Embryonic facial prominence (tissue), 1 donor: ENCODE results near the gene NMT1.

Experiments
- DNase-seq: peaks from one replicate; pipeline ENCODE4 v3.0.0-alpha.2; 2016; ENCODE audit errors: extremely low spot score

The NMT1 gene

DNA sequence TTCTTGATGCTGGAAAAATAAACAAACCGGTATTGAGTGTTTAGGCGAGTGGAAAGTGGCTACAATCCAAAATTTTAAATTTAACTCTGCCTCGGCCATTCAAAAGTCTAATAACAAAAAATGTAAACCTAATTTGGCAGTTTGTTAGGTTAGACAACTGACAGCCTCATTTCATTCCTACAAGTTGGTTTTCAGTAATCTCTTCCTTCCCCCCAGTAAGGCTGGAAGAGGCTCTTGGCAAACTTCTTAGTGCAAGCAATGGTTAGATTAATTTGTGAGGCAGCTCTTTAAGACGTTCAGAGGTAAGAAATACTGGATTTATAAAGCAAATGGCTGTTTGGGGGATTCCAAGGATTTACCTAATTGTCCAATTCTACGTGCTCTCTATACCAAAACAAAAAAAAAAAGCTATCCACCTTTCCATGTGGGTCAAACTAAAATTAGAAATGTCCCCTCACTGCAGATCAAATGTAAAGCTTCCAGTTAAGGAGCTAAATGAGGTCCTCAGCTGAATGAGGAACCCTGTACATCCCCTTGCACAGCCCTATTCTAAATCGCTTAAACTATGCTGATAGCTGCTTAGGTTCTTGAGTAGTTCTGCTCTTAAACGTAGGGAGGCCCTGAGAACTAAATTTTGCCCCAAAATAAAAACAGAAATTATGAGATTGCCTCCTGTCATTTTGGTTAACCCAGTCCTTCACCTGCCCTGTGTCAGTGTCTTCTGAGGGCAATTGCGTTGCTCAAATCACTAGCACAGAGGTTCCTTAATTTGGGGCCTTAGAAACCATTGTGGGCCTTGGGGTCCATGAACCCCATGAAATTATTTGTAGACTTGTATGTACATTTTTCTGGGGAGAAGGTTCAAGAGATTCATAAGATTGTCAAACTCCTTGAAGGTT, 90.0 kb downstream of the NMT1 start:
- DNase-seq, result no peak

DNA sequence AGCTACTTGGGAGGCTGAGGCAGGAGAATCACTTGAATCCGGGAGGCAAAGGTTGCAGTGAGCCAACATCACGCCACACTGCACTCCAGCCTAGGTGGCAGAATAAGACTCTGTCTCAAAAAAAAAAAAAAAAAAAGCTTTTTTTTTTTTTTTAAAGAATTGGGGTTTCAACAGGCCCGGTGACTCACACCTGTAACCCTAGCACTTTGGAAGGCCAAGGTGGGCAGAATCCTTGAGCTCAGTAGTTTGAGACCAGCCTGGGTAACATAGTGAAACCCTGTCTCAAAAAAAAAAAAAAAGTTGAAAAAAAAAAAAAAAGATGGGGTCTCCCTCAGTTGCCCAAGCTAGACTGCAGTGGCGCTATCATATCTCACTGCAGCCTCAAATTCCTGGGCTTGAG, 93.9 kb downstream of the NMT1 start:
- DNase-seq, result no peak

DNA sequence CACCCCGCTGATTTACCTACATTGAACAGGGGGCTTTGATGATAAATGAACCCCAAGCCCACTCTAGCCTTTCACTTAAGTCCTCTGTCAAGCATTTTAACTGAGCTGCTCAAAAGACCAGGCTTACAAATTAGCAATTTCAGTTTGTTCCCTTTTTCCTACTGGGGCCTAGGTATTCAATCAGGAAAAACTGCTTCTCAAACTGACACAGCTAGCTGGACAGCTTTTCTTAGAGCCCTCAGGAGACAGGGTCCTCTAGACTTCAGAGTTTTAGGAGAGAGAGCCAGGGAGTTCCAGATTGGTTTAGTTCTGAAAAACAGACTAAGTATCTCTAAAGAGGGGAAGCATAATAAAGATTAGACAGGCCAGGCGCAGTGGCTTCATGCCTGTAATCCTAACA, 94.4 kb downstream of the NMT1 start:
- peak; percentile 3 for DNase-seq

DNA sequence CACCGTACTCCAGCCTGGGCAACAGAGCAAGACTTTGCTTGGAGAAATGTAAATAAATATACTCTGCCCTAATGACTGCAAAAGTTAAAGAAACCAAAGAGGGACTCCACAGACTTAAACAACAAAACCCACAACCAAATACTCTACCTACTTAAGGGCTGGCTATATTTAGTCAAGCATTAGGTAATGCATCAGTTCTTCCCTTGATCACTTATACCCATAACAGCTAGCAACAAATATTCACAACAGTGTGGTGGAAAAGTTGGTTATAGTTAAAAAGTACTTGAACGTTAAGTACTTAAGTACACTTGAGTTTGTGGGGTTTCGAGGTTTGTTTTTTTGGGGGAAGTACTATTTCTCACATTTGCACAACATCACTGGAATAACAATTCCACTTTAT, 95.1 kb downstream of the NMT1 start:
- peak; percentile 3 for DNase-seq
